Common myeloid progenitor, CD34-positive (primary cell): ENCODE measurements around the gene SDK1.

Source experiments
- CTCF ChIA-PET: fragments of 350-600 bp; sonication (Branson Sonifier 250); formaldehyde crosslinking; loops from one replicate; lab custom pipeline; 2021; ENCODE audit warnings: antibody characterized with exemption; lab: Charles Lee
- POLR2A ChIA-PET: fragments of 350-600 bp; sonication (Branson Sonifier 250); formaldehyde crosslinking; loops from one replicate; lab custom pipeline; 2021; ENCODE audit warnings: antibody characterized with exemption; lab: Charles Lee
- DNase-seq, 3 donors: peaks; one replicate each; pipeline versions ENCODE4 v3.0.0 to v3.0.0-alpha.2; 2013
- H3K27ac ChIP-seq, 2 experiments: 1 replicate in 1 of 2; 2 replicates in 1 of 2; pipeline ENCODE4 v1.7.0; 2013; ENCODE audit warnings: inconsistent platforms in 2 of 2, low read length in 2 of 2, mild to moderate bottlenecking in 2 of 2, low read depth in 1 of 2, moderate library complexity in 1 of 2; ENCODE audit not compliant: severe bottlenecking in 2 of 2, insufficient read depth in 1 of 2, poor library complexity in 1 of 2
- H3K27me3 ChIP-seq, 5 experiments: replicated peaks in 2 of 5; 1 replicate in 3 of 5; 2 replicates in 2 of 5; pipeline versions ENCODE4 v1.6.1 to v1.7.0; 2013; ENCODE audit warnings: low read length in 4 of 5, mild to moderate bottlenecking in 2 of 5, moderate library complexity in 2 of 5, inconsistent platforms in 1 of 5; ENCODE audit not compliant: insufficient read depth in 5 of 5, control insufficient read depth in 4 of 5
- H3K36me3 ChIP-seq, 4 experiments: 1 replicate in 2 of 4; 2 replicates in 2 of 4; pipeline versions ENCODE4 v1.6.1 to v1.7.0; 2013; ENCODE audit warnings: low read length in 3 of 4, control low read depth in 1 of 4, mild to moderate bottlenecking in 1 of 4; ENCODE audit not compliant: control insufficient read depth in 4 of 4, insufficient read depth in 4 of 4
- H3K4me1 ChIP-seq, 4 experiments: 1 replicate in 3 of 4; 2 replicates in 1 of 4; pipeline versions ENCODE4 v1.6.1 to v1.7.1; 2013; ENCODE audit warnings: low read length in 3 of 4, mild to moderate bottlenecking in 3 of 4, control low read depth in 1 of 4, inconsistent platforms in 1 of 4, moderate library complexity in 1 of 4; ENCODE audit not compliant: control insufficient read depth in 4 of 4, insufficient read depth in 4 of 4; ENCODE audit errors: control extremely low read depth in 1 of 4
- H3K4me3 ChIP-seq, 7 experiments: 1 replicate in 4 of 7; 2 replicates in 3 of 7; pipeline versions ENCODE4 v1.5.1 to v1.7.0; 2013; ENCODE audit warnings: mild to moderate bottlenecking in 7 of 7, low read length in 6 of 7, moderate library complexity in 6 of 7, inconsistent platforms in 2 of 7, low read depth in 2 of 7, control low read depth in 1 of 7; ENCODE audit not compliant: insufficient read depth in 4 of 7, control insufficient read depth in 1 of 7; ENCODE audit errors: extremely low read depth in 1 of 7
- H3K9me3 ChIP-seq, 5 experiments: 1 replicate in 4 of 5; 2 replicates in 1 of 5; pipeline versions ENCODE4 v1.6.1 to v1.7.1; 2013; ENCODE audit warnings: low read length in 4 of 5, mild to moderate bottlenecking in 2 of 5, inconsistent platforms in 1 of 5, low read depth in 1 of 5, moderate library complexity in 1 of 5; ENCODE audit not compliant: control insufficient read depth in 4 of 5, insufficient read depth in 2 of 5; ENCODE audit errors: control extremely low read depth in 1 of 5
- WGBS: methylation state at CpG from one replicate; pipeline ENCODE4 v1.1.5; 2013; ENCODE audit not compliant: insufficient coverage; 5-methylcytosine and 5-hydroxymethylcytosine counted together

Gene SDK1

DNA sequence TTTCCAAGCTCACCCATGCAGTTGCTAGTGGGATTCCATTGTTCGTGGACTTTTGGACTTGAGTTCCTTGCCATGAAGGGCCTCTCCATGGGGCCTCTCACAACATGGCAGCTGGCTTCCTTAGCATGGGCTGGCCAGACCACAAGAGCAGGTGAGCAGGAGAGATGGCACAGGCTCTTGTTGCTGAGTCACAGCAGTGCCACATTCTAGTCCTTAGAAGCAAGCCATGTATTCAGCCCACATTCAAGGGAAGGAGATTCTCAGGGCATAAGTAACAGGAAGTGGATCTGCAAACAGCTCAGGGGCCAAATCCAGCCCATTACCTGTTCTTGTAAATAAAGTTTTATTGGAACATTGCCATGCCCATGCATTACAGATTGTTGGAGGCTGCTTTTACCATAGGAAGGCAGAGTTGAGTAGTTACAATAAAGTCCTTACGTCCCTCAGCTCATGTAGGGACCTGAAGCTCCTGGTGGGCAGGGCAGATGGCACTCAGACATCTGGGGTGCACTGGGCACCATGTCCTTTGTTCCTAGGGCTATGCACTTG, 899.6 kb downstream of the SDK1 start:
- H3K27me3 ChIP-seq: no peaks in the 10 kb centered on the region
- DNase-seq: peak in 2 of 3 donors; percentile 13 to 50
- no peak overlapping the region for H3K27ac ChIP-seq
- peaks cover 0 to 4% (median 2%) of the 10 kb centered on the region in 5 experiments for H3K9me3 ChIP-seq
- WGBS: 96% methylated on average over 2 of the region's 2 CpGs
- no peak overlapping the region for H3K4me3 ChIP-seq
- no peaks in the 10 kb centered on the region for H3K36me3 ChIP-seq
- ChIA-PET POLR2A (no interaction called here), CTCF (no interaction called here)
- peaks cover 0 to 5% (median 0%) of the 10 kb centered on the region in 4 experiments for H3K4me1 ChIP-seq

DNA sequence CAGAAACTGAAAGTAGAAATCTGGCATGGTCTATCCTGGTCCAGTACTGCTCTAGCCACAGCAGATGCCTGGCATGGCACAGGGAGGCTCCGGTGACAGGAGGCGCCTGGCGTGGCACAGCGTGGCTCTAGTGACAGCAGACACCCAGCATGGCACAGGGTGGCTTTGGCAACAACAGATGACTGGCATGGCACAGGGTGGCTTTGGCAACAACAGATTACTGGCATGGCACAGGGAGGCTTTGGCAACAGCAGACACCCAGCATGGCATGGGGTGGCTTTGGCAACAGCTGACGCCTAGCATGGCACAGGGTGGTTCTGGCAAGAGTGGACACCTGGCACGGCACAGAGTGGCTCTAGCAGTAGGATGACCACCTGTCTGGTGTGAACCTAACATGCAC, 900.5 kb downstream of the SDK1 start:
- no peaks in the 10 kb centered on the region for H3K36me3 ChIP-seq
- ChIA-PET CTCF (no interaction called here), POLR2A (no interaction called here)
- H3K4me3 ChIP-seq: no peak overlapping the region
- no peaks in the 10 kb centered on the region for H3K27me3 ChIP-seq
- peaks cover 0 to 5% (median 0%) of the 10 kb centered on the region in 4 experiments for H3K4me1 ChIP-seq
- H3K9me3 ChIP-seq: peaks cover 0 to 4% (median 2%) of the 10 kb centered on the region in 5 experiments
- WGBS: 92% methylated on average over 6 of the region's 6 CpGs
- no peak for DNase-seq
- H3K27ac ChIP-seq: no peak overlapping the region

DNA sequence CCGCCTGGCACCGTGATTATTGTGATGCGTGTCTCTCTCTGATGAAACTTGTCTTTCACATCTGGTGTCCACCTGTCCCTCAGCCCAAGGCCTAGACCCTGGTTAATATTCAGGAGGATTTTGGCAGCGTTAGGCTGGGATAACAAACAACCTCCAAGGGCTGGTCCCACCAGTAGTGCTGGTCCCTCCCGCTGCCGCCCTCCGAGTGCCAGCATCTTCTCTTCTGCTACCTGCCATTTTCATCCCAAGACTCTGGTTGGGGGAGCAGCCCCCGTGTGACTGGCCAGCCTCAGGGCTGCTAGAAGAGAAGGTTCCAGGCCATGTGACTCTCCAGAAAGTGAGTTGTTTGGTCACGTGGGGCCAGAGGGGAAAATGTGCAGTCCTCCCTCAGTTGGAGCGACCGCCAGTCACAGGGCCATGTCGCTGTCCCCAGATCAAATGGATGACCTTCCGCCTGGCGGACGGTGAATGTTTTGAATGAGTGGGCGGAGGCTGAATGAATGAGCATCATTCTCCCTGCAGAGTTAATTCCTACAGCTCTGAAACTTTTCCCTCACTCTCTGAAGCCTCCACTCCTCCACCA, 901.2 kb downstream of the SDK1 start:
- Histone ChIP-seq H3K9me3 (peaks cover 0 to 4% (median 2%) of the 10 kb centered on the region in 5 experiments), H3K27ac (no peak overlapping the region), H3K4me3 (no peak overlapping the region), H3K36me3 (no peaks in the 10 kb centered on the region), H3K27me3 (no peaks in the 10 kb centered on the region), H3K4me1 (peaks cover 0 to 5% (median 0%) of the 10 kb centered on the region in 4 experiments)
- no peak for DNase-seq
- 96% methylated on average over 16 of the region's 16 CpGs for WGBS
- ChIA-PET POLR2A (no interaction called here), CTCF (no interaction called here)

DNA sequence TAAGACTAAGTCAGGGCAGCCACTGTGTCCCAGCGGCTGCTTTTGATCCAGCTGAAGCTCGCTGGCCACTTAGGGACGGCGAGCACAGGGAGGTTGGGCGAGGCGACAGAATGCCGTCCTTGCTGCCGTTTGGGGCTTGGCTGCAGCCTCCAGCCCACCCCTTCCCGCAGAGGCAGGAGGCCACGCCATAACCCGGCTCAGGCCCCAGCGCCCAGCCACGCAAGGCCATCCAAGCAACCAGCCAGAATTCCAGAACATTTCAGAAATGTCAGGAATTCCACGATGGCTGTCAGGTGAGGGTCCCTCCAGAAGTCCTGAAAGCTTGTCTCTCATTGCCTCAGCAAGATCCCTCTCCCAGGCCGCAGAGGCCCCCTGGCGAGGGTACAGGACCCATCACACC, 901.9 kb downstream of the SDK1 start:
- no peaks in the 10 kb centered on the region for H3K27me3 ChIP-seq
- CTCF ChIA-PET: no interaction called here
- peaks cover 0 to 5% (median 0%) of the 10 kb centered on the region in 4 experiments for H3K4me1 ChIP-seq
- no peak for DNase-seq
- H3K4me3 ChIP-seq: no peak overlapping the region
- H3K27ac ChIP-seq: no peak overlapping the region
- peaks cover 0 to 4% (median 2%) of the 10 kb centered on the region in 5 experiments for H3K9me3 ChIP-seq
- H3K36me3 ChIP-seq: no peaks in the 10 kb centered on the region
- POLR2A ChIA-PET: no interaction called here
- WGBS: 86% methylated on average over 16 of the region's 16 CpGs

DNA sequence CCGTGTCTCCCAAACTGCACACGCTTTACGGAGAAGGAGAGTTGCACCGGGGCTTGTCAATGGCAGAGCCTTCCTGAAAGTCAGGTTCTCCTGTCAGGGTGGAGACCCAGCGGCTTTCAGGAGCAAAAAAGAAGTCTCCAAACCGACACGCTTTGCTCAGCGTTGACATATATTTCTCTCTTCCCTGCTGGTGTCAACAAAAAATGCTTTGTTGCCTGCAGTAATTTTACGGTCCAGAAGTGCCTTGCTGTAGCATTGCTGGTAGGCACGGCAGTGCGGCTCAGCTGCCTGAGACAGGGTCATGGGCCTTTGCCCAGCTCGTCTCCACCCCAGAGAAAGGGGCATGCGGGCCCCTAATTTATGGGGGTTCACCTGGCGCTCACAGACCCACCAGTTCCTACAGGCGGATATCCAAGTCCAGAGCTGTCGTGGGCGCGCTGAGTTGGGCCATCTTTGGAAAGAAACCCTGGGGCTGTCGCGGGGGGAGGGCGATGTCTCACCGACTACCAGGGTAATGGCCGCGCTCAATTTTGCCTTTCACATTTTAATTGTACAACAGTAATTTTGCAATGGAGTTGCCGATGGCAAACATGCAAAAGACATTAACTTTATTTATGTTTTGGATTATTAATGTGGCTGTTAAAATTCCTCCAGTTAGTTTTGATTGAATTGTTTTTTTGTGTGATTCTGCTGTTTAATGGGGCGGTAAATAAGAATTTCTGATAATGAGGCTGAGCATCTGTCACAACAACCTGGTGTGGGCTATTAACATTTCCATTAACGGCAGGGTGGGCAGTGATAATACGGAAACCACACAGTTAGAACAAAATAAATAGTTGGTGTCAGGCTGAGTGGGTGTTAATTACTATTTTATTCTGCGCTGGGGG, 902.8 kb downstream of the SDK1 start:
- DNase-seq: no peak
- Histone ChIP-seq H3K27me3 (no peaks in the 10 kb centered on the region), H3K36me3 (no peaks in the 10 kb centered on the region), H3K9me3 (peaks cover 0 to 4% (median 2%) of the 10 kb centered on the region in 5 experiments), H3K4me3 (no peak overlapping the region), H3K4me1 (peaks cover 0 to 12% (median 0%) of the 10 kb centered on the region in 4 experiments), H3K27ac (no peak overlapping the region)
- ChIA-PET CTCF (interaction anchor here (0.8 to 1.0 kb wide), 2 partner anchors 55 to 101 kb away, joined by 3 read pairs; no protein-coding TSS in a partner anchor), POLR2A (no interaction called here)
- WGBS: 78% methylated on average over 21 of the region's 29 CpGs

DNA sequence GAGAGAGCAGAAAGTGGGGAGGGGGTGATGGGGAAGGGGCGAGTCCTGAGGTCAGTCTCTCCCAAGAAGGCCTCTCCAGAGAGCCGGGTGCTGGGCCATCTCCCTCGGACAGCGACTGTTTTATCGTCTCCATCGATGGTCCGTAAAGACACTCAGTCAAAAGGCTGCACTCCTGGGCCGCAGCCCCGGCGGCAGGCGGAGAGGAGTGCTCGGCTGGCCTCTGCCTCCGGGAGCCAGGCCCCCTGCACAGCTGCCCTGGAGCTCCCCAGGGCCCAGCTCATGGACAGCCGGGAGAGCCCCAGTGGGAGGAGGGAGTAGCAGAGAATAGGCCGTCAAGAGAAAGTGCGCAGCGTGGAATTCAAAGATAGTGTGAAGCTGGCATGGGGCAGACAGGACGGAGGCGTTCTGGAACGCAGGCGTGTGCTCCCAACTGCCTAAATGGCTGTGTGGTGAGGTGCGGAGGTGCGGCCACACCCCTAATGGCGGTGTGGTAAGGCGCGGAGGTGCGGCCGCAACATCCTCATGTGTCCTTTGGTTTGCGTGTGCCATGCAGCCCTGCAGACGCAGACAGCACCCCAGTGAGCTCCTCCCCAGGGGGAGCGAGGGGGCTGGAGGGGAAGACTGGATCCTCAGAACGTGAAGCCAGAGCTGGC, 903.6 kb downstream of the SDK1 start:
- peak in 1 of 3 donors; percentile 77 for DNase-seq
- no peak overlapping the region for H3K27ac ChIP-seq
- H3K9me3 ChIP-seq: peaks cover 0 to 4% (median 2%) of the 10 kb centered on the region in 5 experiments
- no peaks in the 10 kb centered on the region for H3K27me3 ChIP-seq
- 26% methylated on average over 31 of the region's 32 CpGs for WGBS
- H3K36me3 ChIP-seq: no peaks in the 10 kb centered on the region
- H3K4me1 ChIP-seq: peaks cover 0 to 19% (median 1%) of the 10 kb centered on the region in 4 experiments
- H3K4me3 ChIP-seq: peak overlapping the region in 3 of 7 experiments; percentile 52 to 69 (median 53)
- CTCF ChIA-PET: interaction anchor here (0.6 to 1.0 kb wide), 3 partner anchors 55 to 143 kb away, joined by 3 read pairs; no protein-coding TSS in a partner anchor
- POLR2A ChIA-PET: no interaction called here
